Activated CD4-positive, alpha-beta T cell treated with anti-CD3 and anti-CD28 coated beads, Interleukin-2, amount 50 U/mL, for 4 hours (primary cell): ENCODE measurements around the gene FITM2.
"Not testable (repeated sequence)": the region's sequence is repeated elsewhere in the genome, so short reads cannot be mapped to it uniquely, and the experiment has no call there.

ENCODE experiments used
- DNase-seq, 2 experiments: peaks; one replicate each; pipeline ENCODE4 v3.0.0-alpha.2; 2020

FITM2 gene, protein sequence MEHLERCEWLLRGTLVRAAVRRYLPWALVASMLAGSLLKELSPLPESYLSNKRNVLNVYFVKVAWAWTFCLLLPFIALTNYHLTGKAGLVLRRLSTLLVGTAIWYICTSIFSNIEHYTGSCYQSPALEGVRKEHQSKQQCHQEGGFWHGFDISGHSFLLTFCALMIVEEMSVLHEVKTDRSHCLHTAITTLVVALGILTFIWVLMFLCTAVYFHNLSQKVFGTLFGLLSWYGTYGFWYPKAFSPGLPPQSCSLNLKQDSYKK

DNA sequence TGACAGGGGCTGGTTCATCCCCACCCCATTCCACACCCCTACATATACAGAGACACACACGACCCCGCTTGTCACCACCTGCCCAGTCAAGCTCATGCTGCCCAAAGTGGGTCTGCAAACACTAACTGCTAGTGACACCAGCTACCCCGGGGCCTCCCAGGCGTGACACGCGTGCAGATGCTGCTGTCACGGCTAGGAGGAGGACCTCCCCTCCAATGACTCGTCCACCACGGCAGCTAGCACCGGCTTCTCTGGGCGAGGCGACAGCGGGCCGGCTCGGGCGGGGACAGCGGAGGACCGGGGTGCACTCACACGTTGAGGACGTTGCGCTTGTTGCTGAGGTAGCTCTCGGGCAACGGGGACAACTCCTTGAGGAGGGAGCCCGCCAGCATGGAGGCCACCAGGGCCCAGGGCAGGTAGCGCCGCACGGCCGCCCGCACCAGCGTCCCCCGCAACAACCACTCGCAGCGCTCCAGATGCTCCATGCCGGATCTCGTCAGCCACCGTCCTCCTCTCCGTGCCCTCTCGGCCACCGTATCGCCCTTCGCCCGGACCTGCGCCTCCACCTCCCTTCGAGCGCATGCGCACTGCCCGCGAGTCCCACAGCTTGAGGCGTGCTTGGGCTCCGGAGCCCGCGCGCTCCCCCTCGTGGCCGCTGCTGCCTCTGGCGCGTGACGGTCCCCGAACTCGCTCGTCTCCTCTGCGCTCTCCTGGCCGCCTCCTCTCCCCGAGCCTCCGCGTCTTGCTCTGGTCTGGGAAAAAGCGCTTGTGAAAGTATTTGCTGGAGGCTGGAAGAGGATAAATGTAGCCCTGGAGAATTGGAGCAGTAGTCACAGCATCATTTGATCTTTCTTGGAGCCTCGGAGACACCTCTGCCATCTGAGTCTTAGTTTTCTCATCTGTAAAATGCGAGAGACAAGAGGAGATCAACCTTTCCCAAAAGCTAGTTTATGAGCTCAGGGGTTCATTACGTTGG is at the start of gene FITM2:
Gene FITM2 (minus strand): TSS at position 539 of the 976 bp plus-strand sequence. CDS start 54 bp downstream, at position 485.
- peak; percentile 96 to 97 for DNase-seq

DNA sequence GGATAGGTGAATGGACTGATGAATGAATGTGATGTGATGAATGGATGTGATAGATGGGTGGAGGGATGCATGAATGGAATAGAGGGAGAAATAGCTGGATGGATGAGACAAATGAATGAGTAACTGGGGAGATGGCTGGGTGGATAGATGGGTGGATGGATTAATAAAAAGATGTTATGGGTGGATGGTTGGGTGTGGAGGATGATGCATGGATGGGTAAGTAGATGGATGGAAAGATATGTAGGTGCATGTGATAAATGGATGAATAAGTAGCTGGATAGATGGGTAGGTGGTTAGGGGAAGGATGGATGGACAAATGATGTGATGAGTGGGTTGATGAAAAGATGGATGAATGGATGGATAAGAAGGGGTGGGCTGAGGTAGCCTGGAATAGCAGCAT is 49.2 kb upstream of the FITM2 start:
- DNase-seq: no peak

DNA sequence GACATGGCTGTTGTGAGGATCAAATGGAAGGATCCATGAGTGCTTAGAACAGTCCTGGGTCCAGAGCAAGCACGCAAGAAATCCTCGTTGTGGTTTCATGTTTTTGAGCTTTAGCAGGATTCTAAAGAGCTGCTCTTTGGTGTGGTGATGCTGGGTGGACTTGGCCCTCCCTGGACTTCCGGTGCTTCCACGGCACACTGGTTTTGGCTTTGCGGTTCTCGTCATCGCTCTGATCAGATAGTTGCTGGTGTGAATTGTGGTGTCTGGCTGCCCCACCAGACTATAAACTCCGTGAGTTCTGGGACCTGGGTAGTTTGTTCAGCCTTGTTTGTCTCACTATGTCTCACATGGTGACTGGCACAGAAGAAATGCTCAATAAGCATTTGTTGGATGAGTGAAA is 47.8 kb upstream of the FITM2 start:
- no peak for DNase-seq

DNA sequence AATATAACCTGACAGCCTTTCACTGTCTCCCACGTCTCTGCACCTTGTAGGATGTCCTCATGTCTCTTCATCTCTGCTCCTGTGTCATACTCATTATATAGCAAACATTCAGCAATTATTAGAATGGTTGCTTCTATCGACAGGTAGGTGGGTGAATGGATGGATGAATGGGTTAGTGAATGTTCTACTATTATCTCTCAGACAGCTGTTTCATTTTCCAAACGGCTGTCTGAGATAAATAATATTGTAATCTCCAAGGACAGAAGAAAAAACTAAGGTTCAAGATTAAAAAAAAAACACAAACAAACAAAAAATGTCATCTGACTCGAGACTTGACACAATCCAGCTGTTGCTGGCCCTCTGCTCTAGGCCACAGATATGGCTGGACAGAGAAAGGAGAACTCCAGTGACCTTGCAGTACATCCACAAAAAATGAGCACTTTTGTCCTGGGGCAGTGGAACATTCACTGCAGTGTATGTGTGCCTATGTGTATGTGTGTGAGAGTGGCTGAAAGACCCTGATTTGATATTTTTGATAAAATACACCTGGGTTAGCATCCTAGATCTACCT is 46.6 kb upstream of the FITM2 start:
- no peak for DNase-seq

DNA sequence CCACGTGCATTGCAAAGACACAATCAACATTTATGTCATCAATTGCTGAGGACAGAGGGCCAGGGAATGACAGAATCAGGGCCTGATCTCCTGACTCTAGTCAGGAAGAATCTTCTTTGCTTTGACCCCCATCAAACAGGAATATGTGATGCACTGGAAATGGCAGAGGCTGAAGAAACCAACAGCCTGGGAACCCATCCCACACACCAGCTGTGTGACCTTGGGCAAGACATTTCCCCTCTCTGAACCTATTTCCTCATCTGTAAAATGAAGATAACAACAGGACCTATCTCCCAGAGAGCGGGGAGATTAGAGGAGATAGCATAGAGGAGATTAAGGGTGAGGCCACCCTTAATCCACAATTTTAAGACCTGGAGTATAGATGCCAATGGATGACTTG is 46.0 kb upstream of the FITM2 start:
- DNase-seq: no peak

DNA sequence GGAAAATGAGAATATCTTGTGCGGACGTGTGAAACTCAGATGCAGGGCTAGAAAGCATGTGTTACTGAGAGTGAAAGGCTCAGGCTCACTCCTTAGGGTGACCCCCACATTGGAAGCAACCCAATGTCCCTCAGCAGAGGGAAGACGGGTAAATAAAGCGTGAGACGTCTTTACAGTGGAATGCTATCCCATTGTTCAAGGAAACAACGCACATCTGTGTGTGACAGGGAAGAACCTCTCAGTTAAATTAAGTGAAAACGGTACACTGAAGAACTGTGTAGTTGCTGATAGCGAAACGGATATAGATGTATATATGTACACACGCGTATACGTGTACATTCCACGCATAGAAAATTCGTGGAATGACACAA is 45.3 kb upstream of the FITM2 start:
- no peak for DNase-seq

DNA sequence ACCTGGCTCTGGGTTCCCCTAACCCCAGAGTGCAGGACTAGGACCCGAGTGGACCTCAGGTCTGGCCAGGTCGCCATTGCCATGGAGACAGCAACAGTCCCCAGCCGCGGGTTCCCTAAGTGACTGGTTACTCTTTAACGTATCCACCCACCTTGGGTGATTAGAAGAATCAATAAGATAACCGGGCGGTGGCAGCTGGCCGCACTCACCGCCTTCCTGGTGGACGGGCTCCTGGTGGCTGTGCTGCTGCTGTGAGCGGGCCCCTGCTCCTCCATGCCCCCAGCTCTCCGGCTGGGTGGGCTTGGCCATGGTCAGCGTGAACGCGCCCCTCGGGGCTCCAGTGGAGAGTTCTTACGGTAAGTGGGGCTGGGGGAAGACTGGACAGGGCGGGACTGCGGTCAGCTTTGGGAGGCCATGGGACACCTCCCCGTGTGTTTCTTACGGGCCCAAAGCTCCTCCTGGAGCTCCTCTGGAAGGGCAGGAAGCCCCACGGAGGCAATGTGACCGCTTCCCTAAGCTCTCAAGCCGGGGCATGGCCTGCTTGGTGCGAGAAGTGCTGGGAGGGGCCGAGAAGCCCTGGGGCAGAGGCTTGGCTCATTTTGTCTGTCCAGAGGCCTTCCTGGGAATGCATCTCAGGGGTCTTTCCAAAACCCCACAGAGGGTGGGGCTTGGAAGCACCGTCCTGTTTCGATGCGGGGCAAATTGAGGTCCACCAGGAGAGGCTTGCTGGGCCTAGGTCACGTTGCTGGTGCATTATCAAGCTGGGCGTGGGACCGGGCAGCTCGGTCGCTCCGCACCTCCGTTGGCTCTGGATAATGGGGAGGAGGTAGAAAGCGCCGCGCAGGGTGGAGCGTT is 44.7 kb upstream of the FITM2 start, which contains the start of gene HNF4A:
Gene HNF4A (plus strand): TSS at position 202 of the 855 bp plus-strand sequence. CDS start 106 bp downstream, at position 308.
- no peak for DNase-seq

DNA sequence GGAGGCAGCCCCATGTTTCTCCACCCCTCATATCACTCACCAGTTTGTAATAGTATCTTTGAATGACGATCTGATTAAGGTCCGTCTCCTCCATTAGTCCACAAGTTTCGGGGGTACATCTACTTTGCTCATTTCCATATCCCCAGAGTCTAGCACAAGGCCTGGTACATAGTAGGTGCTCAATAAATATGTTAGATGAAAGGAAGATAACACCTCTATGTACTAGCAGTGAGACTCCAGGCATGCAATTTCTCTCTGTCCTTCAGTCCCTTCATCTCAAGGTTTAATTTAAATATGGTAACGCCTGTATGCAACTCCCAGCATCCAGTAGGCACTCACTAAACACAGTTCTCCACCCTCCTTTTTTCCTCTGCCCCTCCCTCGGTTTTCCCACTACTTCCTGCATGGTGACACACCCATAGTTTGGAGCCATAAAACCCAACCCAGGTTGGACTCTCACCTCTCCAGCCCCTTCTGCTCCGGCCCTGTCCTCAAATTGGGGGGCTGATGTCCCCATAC is 44.0 kb upstream of the FITM2 start:
- DNase-seq: no peak

DNA sequence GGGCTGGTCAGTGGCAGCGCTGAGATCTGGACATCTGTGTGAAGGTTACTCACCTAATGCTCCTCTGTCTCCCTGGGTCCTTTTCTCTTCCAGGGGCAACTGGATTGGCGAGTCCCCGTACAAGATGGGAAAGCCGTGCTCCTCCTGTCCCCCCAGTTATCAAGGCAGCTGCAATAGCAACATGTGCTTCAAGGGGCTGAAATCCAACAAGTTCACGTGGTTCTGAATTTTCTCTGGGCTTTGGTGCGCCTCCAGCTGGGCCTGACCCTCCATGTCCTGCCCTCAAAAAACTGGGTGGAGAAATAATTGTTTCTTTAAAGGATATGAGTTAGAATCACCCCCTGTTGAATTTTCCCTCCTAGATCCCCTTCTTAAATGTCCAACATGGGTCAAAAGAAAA is 39.6 kb upstream of the FITM2 start:
- DNase-seq: no peak

DNA sequence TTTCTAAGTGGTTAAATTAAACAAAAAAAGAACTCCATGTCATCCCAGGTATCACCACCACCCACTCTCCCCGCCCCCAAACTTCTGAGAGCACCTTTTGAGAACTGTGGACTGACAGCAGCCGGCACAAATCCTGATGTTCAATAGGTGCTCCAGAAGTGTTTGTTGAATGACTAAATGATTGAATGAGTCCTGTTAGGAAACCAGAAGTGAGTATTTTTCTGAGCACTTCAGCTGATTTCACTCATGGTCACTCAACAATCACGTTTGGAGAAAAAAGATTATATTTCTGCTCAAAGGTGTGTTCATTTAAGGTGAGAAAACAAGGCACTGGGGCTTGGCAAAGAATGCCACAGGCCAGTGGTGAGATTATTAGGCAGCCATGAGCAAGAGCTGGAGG is 38.3 kb upstream of the FITM2 start:
- DNase-seq: no peak

DNA sequence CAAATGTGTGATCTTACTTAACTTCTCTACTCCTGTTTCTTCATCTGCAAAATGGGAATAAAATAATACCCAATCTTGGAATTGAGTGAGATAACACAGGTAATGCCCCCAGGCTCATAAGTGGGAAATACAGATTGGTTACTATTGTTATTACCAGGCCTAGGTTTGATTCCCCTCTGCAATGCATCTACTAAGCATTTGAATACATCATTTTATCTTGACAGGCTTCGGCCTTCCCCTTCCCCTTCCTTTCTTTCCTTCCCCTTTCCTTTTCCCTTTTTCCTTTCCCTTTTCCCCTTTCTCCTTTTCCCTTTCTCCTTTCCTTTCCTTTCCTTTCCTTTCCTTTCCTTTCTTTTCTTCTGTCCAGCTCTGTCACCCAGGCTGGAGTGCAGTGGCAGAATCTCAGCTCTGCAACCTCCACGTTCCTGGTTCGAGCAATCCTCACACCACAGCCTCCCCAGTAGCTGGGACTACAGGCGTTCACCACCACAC is 37.2 kb upstream of the FITM2 start:
- DNase-seq: no peak

DNA sequence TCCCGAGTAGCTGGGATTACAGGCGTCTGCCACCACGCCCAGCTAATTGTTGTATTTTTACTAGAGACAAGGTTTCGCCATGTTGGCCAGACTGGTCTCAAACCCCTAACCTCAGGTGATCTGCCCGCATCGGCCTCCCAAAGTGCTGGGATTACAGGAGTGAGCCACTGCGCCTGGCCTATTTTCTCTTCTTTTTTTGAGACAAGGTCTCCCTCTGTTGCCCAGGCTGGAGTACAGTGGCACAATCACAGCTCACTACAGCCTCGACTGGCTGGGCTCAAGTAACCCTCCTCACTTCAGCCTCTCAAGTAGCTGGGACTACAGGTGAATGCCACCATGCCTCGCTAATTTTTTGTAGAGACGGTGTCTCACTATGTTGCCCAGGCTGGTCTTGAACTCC is 34.9 kb upstream of the FITM2 start:
- DNase-seq: not testable (repeated sequence)

DNA sequence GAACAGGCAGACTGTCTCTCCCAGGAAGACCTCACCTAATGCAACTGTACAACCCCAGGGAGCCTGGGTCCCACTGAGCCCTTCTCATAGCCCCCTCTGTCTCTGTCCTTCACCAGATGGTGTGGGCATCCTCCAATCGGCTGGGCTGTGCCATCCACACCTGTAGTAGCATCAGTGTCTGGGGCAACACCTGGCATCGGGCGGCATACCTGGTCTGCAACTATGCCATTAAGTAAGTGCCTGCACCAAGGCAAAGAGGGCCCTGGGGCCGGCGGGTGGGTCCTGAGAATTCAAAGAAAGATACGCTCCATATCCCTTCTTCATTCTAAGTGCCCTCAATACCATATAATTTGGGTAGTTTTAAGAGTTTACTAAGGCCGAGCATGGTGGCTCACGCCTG is 34.1 kb upstream of the FITM2 start:
- DNase-seq: no peak

DNA sequence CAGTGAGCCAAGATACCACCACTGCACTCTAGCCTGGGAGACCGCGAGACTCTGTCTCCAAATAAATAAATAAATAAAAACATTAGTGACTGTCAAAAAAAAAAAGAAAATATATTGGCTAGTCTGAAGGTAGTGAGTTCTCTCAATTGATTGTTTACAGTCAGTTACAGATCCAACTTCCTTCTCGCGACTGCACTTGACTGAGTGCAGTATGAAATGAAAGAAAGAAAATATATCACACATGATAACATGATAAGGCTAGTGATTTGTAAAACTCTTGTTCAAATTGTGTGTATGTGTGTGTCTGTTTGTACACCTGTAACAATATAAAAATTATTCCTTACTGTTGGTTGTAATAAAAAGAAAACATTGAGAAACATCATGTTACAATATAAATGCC is 33.7 kb upstream of the FITM2 start:
- no peak for DNase-seq

DNA sequence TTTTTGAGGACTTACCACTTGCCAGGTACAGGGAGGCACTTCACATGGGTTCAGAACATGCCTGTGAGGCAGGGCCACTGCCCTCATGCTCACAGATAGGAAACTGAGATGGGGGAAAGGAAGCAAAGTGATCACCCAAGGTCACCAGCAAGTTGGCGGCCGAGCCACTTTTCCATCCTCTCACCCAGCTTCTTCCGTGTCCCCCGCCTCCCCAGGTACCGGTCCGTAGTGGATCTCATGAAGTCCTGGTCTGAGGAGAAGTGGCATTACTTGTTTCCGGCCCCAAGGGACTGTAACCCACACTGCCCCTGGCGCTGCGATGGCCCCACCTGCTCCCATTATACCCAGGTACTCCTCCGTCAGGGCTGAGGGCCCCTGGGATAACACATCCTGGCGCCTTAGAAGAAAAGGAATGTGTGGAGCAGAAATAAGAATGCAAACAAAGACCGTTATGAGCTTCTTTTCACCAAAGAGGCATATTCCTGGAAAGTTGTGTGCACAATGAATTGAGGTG is 32.2 kb upstream of the FITM2 start:
- DNase-seq: no peak

DNA sequence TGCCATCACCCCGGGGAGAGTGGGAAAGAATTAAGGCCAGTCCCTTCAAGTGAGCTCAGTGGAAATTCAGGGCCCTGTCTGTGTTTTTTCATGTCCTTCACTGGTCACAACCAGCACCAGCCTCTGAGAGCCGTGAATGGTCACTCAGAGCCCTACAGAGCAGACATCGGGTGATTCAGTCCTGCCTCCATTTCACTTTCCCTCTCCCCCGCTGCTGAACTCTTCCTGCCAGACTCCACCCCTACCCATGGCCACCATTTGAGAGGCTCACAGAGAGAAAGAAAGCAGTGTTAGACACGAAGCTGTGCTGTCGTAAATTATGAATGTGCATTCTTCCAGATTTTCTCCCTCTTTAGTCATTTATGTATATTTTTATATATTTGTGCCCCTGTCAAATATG is 31.2 kb upstream of the FITM2 start:
- DNase-seq: no peak

DNA sequence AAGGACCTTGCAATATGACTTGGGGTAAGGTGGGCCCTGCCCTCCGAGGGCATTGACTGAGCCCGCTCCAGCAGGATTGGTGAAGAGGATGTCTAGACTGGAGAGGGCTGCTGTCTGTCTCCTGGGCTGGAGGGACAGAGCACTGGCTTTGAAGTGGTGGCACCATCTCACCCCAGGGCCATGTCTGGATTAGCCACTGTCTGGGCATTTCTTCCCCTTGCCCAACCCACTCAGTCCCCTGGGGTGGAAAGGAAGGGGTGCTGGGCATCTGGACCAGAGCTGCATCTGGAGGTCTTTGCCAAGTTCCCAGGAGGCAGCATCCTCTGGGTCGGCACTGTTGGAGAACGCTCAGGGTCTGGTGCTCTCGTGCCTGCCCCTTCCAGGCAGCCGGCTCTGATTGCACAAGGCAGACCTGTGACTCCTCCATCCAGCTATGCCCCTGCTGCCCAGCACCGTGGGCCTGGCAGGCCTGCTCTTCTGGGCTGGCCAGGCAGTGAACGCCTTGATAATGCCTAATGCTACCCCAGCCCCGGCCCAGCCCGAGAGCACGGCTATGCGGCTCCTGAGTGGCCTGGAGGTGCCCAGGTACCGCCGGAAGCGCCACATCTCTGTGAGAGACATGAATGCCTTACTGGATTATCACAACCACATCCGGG is 25.9 kb upstream of the FITM2 start, which contains the start of gene R3HDML:
Gene R3HDML (plus strand): TSS at position 319 of the 656 bp plus-strand sequence. CDS start 115 bp downstream, at position 434.
- DNase-seq: no peak

DNA sequence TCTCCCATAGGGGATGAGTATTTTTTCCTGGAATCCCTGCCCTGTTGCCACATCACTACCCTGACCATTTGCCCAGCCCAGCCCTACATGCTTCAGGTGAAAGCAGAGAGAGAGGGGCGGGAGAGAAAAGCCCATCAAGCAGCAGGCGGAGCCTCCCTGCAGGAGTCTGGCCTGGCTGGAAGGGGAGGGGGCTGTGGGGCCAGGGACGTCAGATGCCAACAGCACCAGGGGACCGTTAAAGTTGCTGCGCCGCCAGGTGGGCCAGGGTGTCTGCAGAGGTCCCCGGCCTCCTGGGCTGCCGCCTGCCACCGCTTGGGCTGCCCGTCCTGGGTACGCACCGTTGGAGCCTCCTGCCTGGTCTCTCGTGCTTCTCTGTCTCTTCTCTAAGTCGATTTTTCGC is 25.1 kb upstream of the FITM2 start:
- DNase-seq: no peak

DNA sequence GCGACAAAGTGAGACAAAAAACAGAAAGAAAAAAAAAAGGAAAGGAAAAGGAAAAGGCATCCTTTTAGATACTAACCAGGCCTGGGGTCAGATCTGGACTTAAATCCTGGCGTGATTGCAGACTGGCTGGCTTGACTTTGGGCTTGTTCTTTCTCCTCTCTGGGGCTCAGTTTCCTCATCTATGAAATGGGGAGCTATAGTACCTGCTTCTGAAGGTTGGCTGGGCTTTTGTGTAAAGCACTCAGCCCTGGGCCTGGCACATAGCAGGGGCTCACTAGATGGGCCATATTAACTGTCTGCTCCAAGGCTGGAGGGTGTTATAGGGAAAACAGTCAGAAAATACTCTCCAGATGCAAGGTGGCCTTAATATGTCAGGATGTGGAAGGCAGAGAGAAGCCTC is 24.7 kb upstream of the FITM2 start:
- DNase-seq: no peak

DNA sequence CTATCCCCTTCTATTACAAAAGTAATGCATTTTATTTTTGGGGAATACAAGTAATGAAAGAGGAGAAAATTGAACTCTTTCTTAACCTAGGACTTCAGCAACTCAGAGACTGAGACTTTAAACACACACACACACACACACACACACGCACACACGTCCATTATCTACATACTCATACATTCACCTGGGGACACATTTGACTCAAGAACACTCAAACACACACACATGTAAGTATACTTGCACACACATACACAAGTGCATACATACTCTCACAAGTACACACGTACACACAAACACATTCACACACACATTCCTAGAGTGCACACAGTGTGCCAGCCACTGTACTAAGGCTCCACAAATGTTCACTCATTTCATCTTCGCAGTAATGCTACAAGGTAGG is 23.7 kb upstream of the FITM2 start:
- no peak for DNase-seq

DNA sequence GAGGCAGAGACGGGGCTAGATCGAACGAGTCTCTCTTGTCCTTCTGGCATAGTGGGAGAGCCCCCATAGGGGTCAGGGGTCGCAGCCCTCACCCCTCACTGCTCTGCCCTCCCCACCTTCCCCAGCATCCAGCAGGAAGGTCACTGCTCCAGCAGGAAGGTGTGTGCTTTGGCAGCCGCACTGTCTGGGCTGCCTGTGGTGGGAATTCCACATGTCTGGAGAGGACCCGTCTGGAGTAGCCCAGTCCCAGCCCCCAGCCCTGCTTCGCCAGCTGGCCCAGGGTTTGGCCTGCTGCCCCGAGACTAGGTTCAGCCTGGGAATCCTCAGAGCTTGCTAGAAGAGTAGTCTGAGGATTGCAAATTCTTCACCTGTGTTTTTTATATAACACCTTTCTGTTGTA is 23.3 kb upstream of the FITM2 start:
- no peak for DNase-seq
